K562 (cell line): Measurements from ENCODE around the gene HRH1. TPM values are rescaled to one million over a fixed set of nuclear protein-coding genes. Genes with fewer than 3 reads are reported as not detected.
A peak's percentile ranks its signal among the peaks of the same experiment; 100 is the strongest.

Source experiments
- ATAC-seq: fragments of 200-7000 bp; cut with Tn5 transposase; 3 replicates; pipeline ENCODE4 v1.9.1; 2020; ENCODE audit warnings: moderate library complexity
- BruUV-seq: library from RNA; stranded (reverse); fragments of 400-500 nt; replicated peaks from 2 replicates; lab custom pipeline; 2021; lab: Mats Ljungman, UMichigan
- CTCF ChIA-PET: fragments of 300-600 bp; formaldehyde crosslinking; extraction: SDS; loops from one replicate; lab custom pipeline; 2021; ENCODE audit warnings: low intra/inter-chr PET ratio; lab: Yijun Ruan, JAX
- POLR2A ChIA-PET: fragments of 300-600, 350-650 bp; sonication (Branson Sonifier 250); formaldehyde crosslinking; extraction: SDS; loops from one replicate; lab custom pipeline; 2021; ENCODE audit warnings: antibody characterized with exemption, inconsistent platforms; lab: Yijun Ruan, JAX
- DNase-seq, 4 experiments: peaks; one replicate each; pipeline versions ENCODE4 v3.0.0 to v3.0.0-alpha.2; 2011 to 2018; ENCODE audit warnings: low spot score in 3 of 4, mixed read lengths in 3 of 4; ENCODE audit errors: extremely low read depth in 1 of 4
- FAIRE-seq: peaks from 2 replicates; lab custom pipeline; 2011; peaks lifted over from hg19 to GRCh38; lab: Jason Lieb, UNC
- H2AFZ ChIP-seq: 2 replicates; pipeline ENCODE4 v1.6.0; 2011; ENCODE audit warnings: low read depth, low read length, control low read depth, inconsistent platforms
- H3K27ac ChIP-seq: fragments of 200-600 bp; 3 replicates; pipeline ENCODE4 v1.8.0; 2011; ENCODE audit warnings: low read depth, mild to moderate bottlenecking, control low read depth, inconsistent platforms, low read length, moderate library complexity, mixed read lengths; ENCODE audit errors: extremely low read depth
- H3K27me3 ChIP-seq, 2 experiments: fragments of 300-600 bp in 1 of 2; 2 replicates in 1 of 2; 3 replicates in 1 of 2; pipeline versions ENCODE4 v1.6.0 to v1.8.0; 2011; ENCODE audit warnings: inconsistent platforms in 2 of 2, low read length in 2 of 2, mild to moderate bottlenecking in 1 of 2, mixed read lengths in 1 of 2, moderate library complexity in 1 of 2; ENCODE audit not compliant: control insufficient read depth in 2 of 2, insufficient read depth in 2 of 2
- H3K36me3 ChIP-seq: fragments of 300-600 bp; 3 replicates; pipeline ENCODE4 v1.8.0; 2011; ENCODE audit warnings: mild to moderate bottlenecking, low read length, inconsistent platforms; ENCODE audit not compliant: control insufficient read depth, insufficient read depth
- H3K4me1 ChIP-seq, 2 experiments: fragments of 200-600 bp in 1 of 2; replicated peaks in 1 of 2; 2 replicates in 1 of 2; 3 replicates in 1 of 2; pipeline versions ENCODE4 v1.5.1 to v1.8.0; 2011; ENCODE audit warnings: inconsistent platforms in 2 of 2, low read length in 2 of 2, mild to moderate bottlenecking in 1 of 2, mixed read lengths in 1 of 2, moderate library complexity in 1 of 2; ENCODE audit not compliant: control insufficient read depth in 2 of 2, insufficient read depth in 2 of 2
- H3K4me2 ChIP-seq: 2 replicates; pipeline ENCODE4 v1.6.1; 2011; ENCODE audit warnings: low read length, control low read depth, inconsistent platforms, mixed read lengths; ENCODE audit not compliant: insufficient read depth
- H3K4me3 ChIP-seq: fragments of 200-600 bp; sonication (generic), shearing (Covaris generic); 2 replicates; pipeline ENCODE4 v1.5.1; 2016; ENCODE audit warnings: control low read depth, inconsistent platforms
- H3K79me2 ChIP-seq: fragments of 200-600 bp; 3 replicates; pipeline ENCODE4 v1.8.0; 2011; ENCODE audit warnings: low read length, inconsistent platforms; ENCODE audit not compliant: control insufficient read depth, insufficient read depth
- H3K9ac ChIP-seq, 2 experiments: 2 replicates each; pipeline versions ENCODE4 v1.6.0 to v1.6.1; 2011; ENCODE audit warnings: low read depth in 2 of 2, low read length in 2 of 2, control low read depth in 1 of 2, inconsistent platforms in 1 of 2, mild to moderate bottlenecking in 1 of 2, mixed read lengths in 1 of 2; ENCODE audit not compliant: insufficient read depth in 1 of 2
- H3K9me1 ChIP-seq: one replicate; pipeline ENCODE4 v1.6.0; 2011; ENCODE audit warnings: inconsistent platforms, mild to moderate bottlenecking, low read length, moderate library complexity; ENCODE audit not compliant: control insufficient read depth, insufficient read depth
- H3K9me3 ChIP-seq: replicated peaks from 2 replicates; pipeline ENCODE4 v1.5.1; 2011; ENCODE audit warnings: low read depth, low read length, inconsistent platforms; ENCODE audit not compliant: control insufficient read depth, insufficient read depth
- H4K20me1 ChIP-seq: replicated peaks from 2 replicates; pipeline ENCODE4 v1.6.1; 2011; ENCODE audit warnings: low read length, inconsistent platforms, mixed read lengths; ENCODE audit not compliant: control insufficient read depth, insufficient read depth
- ATF7 ChIP-seq: fragments of 450-650 bp; IDR thresholded peaks from 2 replicates; pipeline ENCODE4 v1.7.1; 2014; ENCODE audit warnings: mild to moderate bottlenecking, moderate library complexity
- KLF6 ChIP-seq: fragments of 250-450 bp; sonication (Bioruptor Pico); IDR thresholded peaks from 2 replicates; pipeline ENCODE4 v1.4.0; 2020; ENCODE audit warnings: mild to moderate bottlenecking, moderate library complexity, borderline replicate concordance
- ZNF449 ChIP-seq: fragments of 250-450 bp; sonication (Bioruptor Pico); IDR thresholded peaks from 2 replicates; pipeline ENCODE4 v1.8.0; 2022; ENCODE audit warnings: moderate library complexity, mild to moderate bottlenecking, inconsistent platforms
- WGBS: fragments of 100-300 bp; shearing (Covaris generic); methylation state at CpG from one replicate; pipeline ENCODE4 v1.1.6; 2016; ENCODE audit warnings: low coverage, mixed read lengths; ENCODE audit not compliant: insufficient coverage; ENCODE audit errors: missing lambda C conversion rate; 5-methylcytosine and 5-hydroxymethylcytosine counted together
- in situ Hi-C: fragments of 300-500 bp; cut with MboI; formaldehyde crosslinking; loops from 4 replicates; pipeline ENCODE4 v1.15.0; 2018; ENCODE audit warnings: inconsistent platforms, mixed read lengths
- intact Hi-C: fragments of 100-400 bp; cut with micrococcal nuclease; formaldehyde crosslinking; loops from 2 replicates; pipeline ENCODE4 v1.14.2; 2022
- polyA plus RNA-seq, 8 experiments: library from polyadenylated mRNA; depleted of rRNA in 4 of 8; stranded (reverse) in 5 of 8; unstranded in 3 of 8; fragments of >200 nt; fragmentation: Nextera tagmentation in 2 of 8; fragmentation: Illumina TruSeq in 1 of 8; extraction: Ambion mirVana in 2 of 8; extraction: Trizol in 1 of 8; gene quantifications; 2 replicates each; pipeline versions ENCODE4 v1.2.1 to v1.2.3, GENCODE V29; 2011 to 2014; ENCODE audit warnings: inconsistent platforms in 1 of 8, missing spikeins in 1 of 8
- total RNA-seq, 7 experiments: library from RNA; depleted of rRNA in 6 of 7; stranded (reverse); fragments of >200 nt in 6 of 7; fragmentation: Illumina TruSeq in 2 of 7; extraction: Trizol in 2 of 7; gene quantifications; 2 replicates each; pipeline versions ENCODE4 v1.2.1 to v1.2.3, GENCODE V29; 2011 to 2021; ENCODE audit warnings: low replicate concordance in 1 of 7
- TF ChIP-seq, protein P1 (sequence below), 2 experiments: fragments of 200-800 bp in 1 of 2; sonication (Bioruptor generic) in 1 of 2; sonication (generic) in 1 of 2; formaldehyde crosslinking in 1 of 2; IDR thresholded peaks in 1 of 2; conservative IDR thresholded peaks in 1 of 2; 2 replicates each; pipeline versions ENCODE4 v1.5.0 to v1.6.1; 2016 to 2020; ENCODE audit warnings: missing compliant biosample characterization in 1 of 2, missing genetic modification characterization in 1 of 2, missing genetic modification reagents in 1 of 2

The HRH1 gene
- total and polyA plus RNA-seq, 9 of the 15 experiments (the other 6 are each of a cell fraction or from before 2014, with no cell fraction given): 0.03 to 0.15 (median 0.06) TPM; not detected in 1

DNA sequence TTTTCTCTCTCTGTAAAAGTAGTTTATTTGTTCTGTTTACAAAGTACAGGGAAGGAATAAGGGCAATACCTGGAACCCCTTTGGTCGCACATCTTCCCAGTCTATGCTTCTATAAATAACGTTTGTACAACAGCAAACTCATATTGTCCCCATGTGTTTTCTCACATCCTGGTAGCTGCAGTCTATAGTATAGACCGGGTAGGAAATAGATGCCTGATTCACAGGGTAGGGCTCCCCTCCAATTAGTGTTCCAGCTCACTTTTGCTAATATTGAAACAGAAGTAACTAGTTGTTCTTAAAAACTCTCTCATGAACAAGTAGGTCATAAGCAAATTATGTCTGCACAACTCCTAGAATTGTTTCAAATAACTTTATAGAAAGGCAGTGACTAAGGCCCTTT lies 135.6 kb downstream of the HRH1 start:
- CTCF ChIA-PET: no interaction called here
- Histone ChIP-seq H4K20me1 (no peaks in the 10 kb centered on the region), H3K4me1 (peaks cover 17 to 55% of the 10 kb centered on the region in 2 experiments), H3K9me3 (no peaks in the 10 kb centered on the region), H3K79me2 (peaks cover 38% of the 10 kb centered on the region), H3K4me3 (no peak overlapping the region), H3K4me2 (no peak overlapping the region), H3K9ac (peak overlapping the region in 1 of 2 experiments; percentile 6; a peak in 1 of 4 replicates), H3K27ac (peak overlapping the region; percentile 89), H3K36me3 (peaks cover 18% of the 10 kb centered on the region), H3K27me3 (no peaks in the 10 kb centered on the region), H2AFZ (no peak overlapping the region), H3K9me1 (no peaks in the 10 kb centered on the region)
- ATAC-seq: no peak
- POLR2A ChIA-PET: interaction anchor here (1.0 to 5.8 kb wide), 3 partner anchors 12 to 25 kb away, joined by 3 to 49 read pairs (median 33); partner anchors contain the start of gene ATG7
- no peak for DNase-seq
- in situ Hi-C loops (no loop called here), intact Hi-C loops (loop anchor here (2.0 kb wide), 1 partner anchor 17 kb away; the partner anchor contains the start of gene ATG7)
- 53% methylated on average over 3 of the region's 3 CpGs for WGBS
- FAIRE-seq: no peak
- BruUV-seq: no TSS peak
- TF ChIP-seq, protein P1, sequence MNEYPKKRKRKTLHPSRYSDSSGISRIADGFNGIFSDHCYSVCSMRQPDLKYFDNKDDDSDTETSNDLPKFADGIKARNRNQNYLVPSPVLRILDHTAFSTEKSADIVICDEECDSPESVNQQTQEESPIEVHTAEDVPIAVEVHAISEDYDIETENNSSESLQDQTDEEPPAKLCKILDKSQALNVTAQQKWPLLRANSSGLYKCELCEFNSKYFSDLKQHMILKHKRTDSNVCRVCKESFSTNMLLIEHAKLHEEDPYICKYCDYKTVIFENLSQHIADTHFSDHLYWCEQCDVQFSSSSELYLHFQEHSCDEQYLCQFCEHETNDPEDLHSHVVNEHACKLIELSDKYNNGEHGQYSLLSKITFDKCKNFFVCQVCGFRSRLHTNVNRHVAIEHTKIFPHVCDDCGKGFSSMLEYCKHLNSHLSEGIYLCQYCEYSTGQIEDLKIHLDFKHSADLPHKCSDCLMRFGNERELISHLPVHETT (CRISPR knock-in tag; conservative IDR thresholded peaks at IDR 0.05 in 1 of 2, IDR thresholded peaks at IDR 0.05 in 1 of 2): peak in 1 of 2 experiments; percentile 25; a peak in 1 of 4 replicates
- TF ChIP-seq ATF7: no peak
- TF ChIP-seq ZNF449: no peak
- no peak for TF ChIP-seq KLF6 (CRISPR knock-in tag)
